ENCODE measurements around the gene PLAAT3. TPM values are rescaled to one million over a fixed set of nuclear protein-coding genes. Genes with fewer than 3 reads are reported as not detected.

PLAAT3 gene
- total RNA-seq, 1 experiment from 2014 or later = 32.6 TPM

DNA sequence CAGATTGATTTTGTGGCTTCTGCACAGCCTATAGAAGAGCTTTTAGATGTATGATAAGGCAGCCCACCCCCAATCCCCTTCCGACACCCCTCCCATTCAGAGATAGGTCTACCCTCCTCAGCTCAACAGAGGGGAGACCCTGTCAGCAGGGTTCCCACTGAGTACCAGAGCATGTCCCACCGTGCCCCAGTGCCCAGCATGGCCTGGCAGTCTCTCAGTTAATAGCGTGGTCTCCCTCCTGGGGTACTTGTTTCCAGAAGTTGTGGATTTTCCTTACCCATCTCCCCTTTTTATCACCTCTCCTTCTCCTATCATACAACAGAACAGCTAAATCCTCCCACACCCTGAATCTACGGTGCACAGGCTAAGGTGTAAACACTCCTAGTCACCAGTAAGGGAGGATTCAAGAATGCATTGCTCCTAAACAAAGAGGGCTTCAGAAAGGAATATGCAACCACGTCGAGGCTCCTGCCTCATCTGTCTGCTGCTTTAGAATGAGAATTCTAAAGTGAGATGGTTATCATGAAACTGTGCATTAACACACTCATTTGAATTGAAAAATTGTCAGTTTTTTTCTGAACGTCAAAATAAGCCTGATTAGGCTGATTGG lies 57.7 kb downstream of the PLAAT3 start:
- Histone ChIP-seq H3K4me3 (ENCODE audit: low read depth in 2 of 2, low read length in 2 of 2) (no peak overlapping the region), H3K27ac (ENCODE audit: low read length) (no peak overlapping the region), H3K4me1 (ENCODE audit: control insufficient read depth, insufficient read depth, low read length) (no peaks in the 10 kb centered on the region), H3K27me3 (ENCODE audit: control insufficient read depth, insufficient read depth, low read length) (no peaks in the 10 kb centered on the region), H3K36me3 (ENCODE audit: control insufficient read depth, insufficient read depth, low read length) (no peaks in the 10 kb centered on the region), H3K9me3 (ENCODE audit: control insufficient read depth, insufficient read depth, low read depth, low read length) (no peaks in the 10 kb centered on the region)
- ChIA-PET POLR2A (no interaction called here), CTCF (no interaction called here)
- DNase-seq (ENCODE audit: low read depth, low spot score) (no peak), ATAC-seq (no peak; the same call in 1 of the 2 replicates)
- intact Hi-C loops (cut with micrococcal nuclease; ENCODE audit: unreplicated experiment) = no loop called here
- TF ChIP-seq POLR2AphosphoS5 (IDR thresholded peaks at IDR 0.05; ENCODE audit: low read depth, low read length) (no peak), SIN3A (IDR thresholded peaks at IDR 0.05; ENCODE audit: borderline replicate concordance, insufficient read depth, low read depth, low read length) (no peak), TCF7L2 (IDR thresholded peaks at IDR 0.05; ENCODE audit: low read depth, low read length) (no peak), REST (IDR thresholded peaks at IDR 0.05; ENCODE audit: insufficient read depth in 1 of 2, low read depth in 2 of 2, low read length in 1 of 2) (no peak), CTCF (IDR thresholded peaks at IDR 0.05) (no peak)
- in situ Hi-C loops (cut with HindIII; ENCODE audit: low pct_unique_long_range_greater_than_20kb, low sequenced_read_pairs) = no loop called here
- no TSS peak for BruUV-seq (replicated peaks)

DNA sequence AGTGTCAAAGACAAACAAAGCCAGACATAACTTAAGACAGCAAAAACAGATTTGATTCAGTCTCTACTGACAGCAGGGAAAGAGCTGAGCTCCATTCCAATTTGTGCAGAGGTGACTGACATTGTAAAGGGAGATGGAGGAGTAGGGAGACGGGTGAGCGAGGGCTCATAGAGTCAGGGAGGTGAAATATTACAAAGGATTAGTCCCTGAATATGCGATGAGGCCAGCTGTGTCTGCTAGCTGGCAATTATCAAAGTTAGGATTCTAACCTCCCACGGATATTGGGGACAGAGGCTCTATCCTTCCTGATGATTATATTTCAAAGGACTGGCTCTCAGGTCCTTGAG lies 59.4 kb downstream of the PLAAT3 start:
- Histone ChIP-seq H3K4me1 (ENCODE audit: control insufficient read depth, insufficient read depth, low read length) (no peaks in the 10 kb centered on the region), H3K27me3 (ENCODE audit: control insufficient read depth, insufficient read depth, low read length) (no peaks in the 10 kb centered on the region), H3K9me3 (ENCODE audit: control insufficient read depth, insufficient read depth, low read depth, low read length) (no peaks in the 10 kb centered on the region), H3K27ac (ENCODE audit: low read length) (no peak overlapping the region), H3K4me3 (ENCODE audit: low read depth in 2 of 2, low read length in 2 of 2) (no peak overlapping the region), H3K36me3 (ENCODE audit: control insufficient read depth, insufficient read depth, low read length) (no peaks in the 10 kb centered on the region)
- no peak for DNase-seq (ENCODE audit: low read depth, low spot score)
- no TSS peak for BruUV-seq (replicated peaks)
- intact Hi-C loops (cut with micrococcal nuclease; ENCODE audit: unreplicated experiment) = no loop called here
- TF ChIP-seq POLR2AphosphoS5 (IDR thresholded peaks at IDR 0.05; ENCODE audit: low read depth, low read length) (no peak), TCF7L2 (IDR thresholded peaks at IDR 0.05; ENCODE audit: low read depth, low read length) (no peak), SIN3A (IDR thresholded peaks at IDR 0.05; ENCODE audit: borderline replicate concordance, insufficient read depth, low read depth, low read length) (no peak), REST (IDR thresholded peaks at IDR 0.05; ENCODE audit: insufficient read depth in 1 of 2, low read depth in 2 of 2, low read length in 1 of 2) (no peak), CTCF (IDR thresholded peaks at IDR 0.05) (no peak)
- in situ Hi-C loops (cut with HindIII; ENCODE audit: low pct_unique_long_range_greater_than_20kb, low sequenced_read_pairs) = no loop called here
- no peak for ATAC-seq
- ChIA-PET CTCF (interaction anchor here (0.6 kb wide), 1 partner anchor 72 kb away, joined by 4 read pairs; no protein-coding TSS in a partner anchor), POLR2A (no interaction called here)
